ENCODE measurements around the gene PRR20G. TPM values are rescaled to one million over a fixed set of nuclear protein-coding genes. Genes with fewer than 3 reads are reported as not detected.

Gene PRR20G
- total RNA-seq, 2 donors from 2014 or later, result not detected

- Mint-ChIP-seq H3K36me3 (ENCODE audit: insufficient read depth in 2 of 2) (no peaks in the 10 kb centered on the region), H3K4me3 (no peak overlapping the region), H3K27ac (no peak overlapping the region), H3K9me3 (peaks cover 0 to 1% of the 10 kb centered on the region in 2 donors), H3K27me3 (ENCODE audit: low read depth) (no peaks in the 10 kb centered on the region), H3K4me1 (ENCODE audit: low read depth) (no peaks in the 10 kb centered on the region)
- no peak for DNase-seq
- no peak for ATAC-seq (replicated peaks in 1 of 2)
These were observed 31.0 kb downstream of the PRR20G start for GRCh38 chr3:127256733-127257271.

- H3K27ac Mint-ChIP-seq, result no peak overlapping the region
- no peak overlapping the region for H3K4me3 Mint-ChIP-seq
- H3K36me3 Mint-ChIP-seq (ENCODE audit: insufficient read depth in 2 of 2), result no peaks in the 10 kb centered on the region
- ATAC-seq (replicated peaks in 1 of 2), result no peak
- no peak for DNase-seq
- peaks cover 0 to 2% of the 10 kb centered on the region in 2 donors for H3K9me3 Mint-ChIP-seq
- H3K27me3 Mint-ChIP-seq (ENCODE audit: low read depth), result no peaks in the 10 kb centered on the region
- no peaks in the 10 kb centered on the region for H3K4me1 Mint-ChIP-seq (ENCODE audit: low read depth)
These were observed 31.7 kb downstream of the PRR20G start for GRCh38 chr3:127256138-127256537.

- Mint-ChIP-seq H3K36me3 (ENCODE audit: insufficient read depth in 2 of 2) (no peaks in the 10 kb centered on the region), H3K4me1 (ENCODE audit: low read depth) (no peaks in the 10 kb centered on the region), H3K9me3 (peaks cover 0 to 2% of the 10 kb centered on the region in 2 donors), H3K4me3 (no peak overlapping the region), H3K27me3 (ENCODE audit: low read depth) (no peaks in the 10 kb centered on the region), H3K27ac (no peak overlapping the region)
- ATAC-seq (replicated peaks in 1 of 2), result no peak
- no peak for DNase-seq
These were observed 32.3 kb downstream of the PRR20G start for GRCh38 chr3:127255516-127255915.

- peaks cover 0 to 2% of the 10 kb centered on the region in 2 donors for H3K9me3 Mint-ChIP-seq
- no peaks in the 10 kb centered on the region for H3K27me3 Mint-ChIP-seq (ENCODE audit: low read depth)
- no peaks in the 10 kb centered on the region for H3K4me1 Mint-ChIP-seq (ENCODE audit: low read depth)
- ATAC-seq (replicated peaks in 1 of 2) (no peak), DNase-seq (no peak)
- H3K27ac Mint-ChIP-seq, result no peak overlapping the region
- no peak overlapping the region for H3K4me3 Mint-ChIP-seq
- H3K36me3 Mint-ChIP-seq (ENCODE audit: insufficient read depth in 2 of 2), result peaks cover 0 to 3% of the 10 kb centered on the region in 2 donors
These were observed 33.1 kb downstream of the PRR20G start for GRCh38 chr3:127254730-127255129.

GRCh38 chr3:127254033-127254644 is 33.7 kb downstream of the PRR20G start:
- peaks cover 0 to 5% of the 10 kb centered on the region in 2 donors for H3K36me3 Mint-ChIP-seq (ENCODE audit: insufficient read depth in 2 of 2)
- ATAC-seq (replicated peaks in 1 of 2), result no peak
- peaks cover 0 to 2% of the 10 kb centered on the region in 2 donors for H3K9me3 Mint-ChIP-seq
- DNase-seq, result no peak
- no peaks in the 10 kb centered on the region for H3K4me1 Mint-ChIP-seq (ENCODE audit: low read depth)
- H3K4me3 Mint-ChIP-seq, result no peak overlapping the region
- H3K27ac Mint-ChIP-seq, result no peak overlapping the region
- H3K27me3 Mint-ChIP-seq (ENCODE audit: low read depth), result no peaks in the 10 kb centered on the region

DNA sequence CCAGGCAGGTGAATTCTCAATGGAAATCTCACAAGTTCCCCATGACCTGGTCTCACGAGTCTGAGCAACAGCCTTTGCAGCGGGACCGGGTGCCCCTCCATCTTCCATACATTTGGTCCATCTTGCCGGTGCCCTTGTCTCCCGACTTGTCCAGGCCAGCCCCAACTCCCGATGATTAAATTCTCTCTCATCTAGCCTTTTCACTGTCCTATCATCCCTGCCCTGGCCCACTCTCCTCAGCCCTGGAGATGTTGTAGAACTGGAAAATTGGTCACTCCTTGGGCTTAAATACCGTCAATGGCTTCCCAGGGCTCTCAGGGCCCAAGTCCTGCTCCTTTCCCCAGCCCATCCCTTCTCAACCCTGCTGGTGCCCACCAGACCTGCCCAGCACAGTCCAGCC is 34.4 kb downstream of the PRR20G start:
- no peaks in the 10 kb centered on the region for H3K27me3 Mint-ChIP-seq (ENCODE audit: low read depth)
- no peaks in the 10 kb centered on the region for H3K4me1 Mint-ChIP-seq (ENCODE audit: low read depth)
- peaks cover 0 to 6% of the 10 kb centered on the region in 2 donors for H3K36me3 Mint-ChIP-seq (ENCODE audit: insufficient read depth in 2 of 2)
- no peak for ATAC-seq (replicated peaks in 1 of 2)
- H3K27ac Mint-ChIP-seq, result no peak overlapping the region
- H3K9me3 Mint-ChIP-seq, result peaks cover 0 to 2% of the 10 kb centered on the region in 2 donors
- no peak overlapping the region for H3K4me3 Mint-ChIP-seq
- no peak for DNase-seq

- DNase-seq, result no peak
- Mint-ChIP-seq H3K27me3 (ENCODE audit: low read depth) (no peaks in the 10 kb centered on the region), H3K36me3 (ENCODE audit: insufficient read depth in 2 of 2) (peaks cover 0 to 6% of the 10 kb centered on the region in 2 donors), H3K4me3 (no peak overlapping the region), H3K27ac (no peak overlapping the region), H3K4me1 (ENCODE audit: low read depth) (no peaks in the 10 kb centered on the region), H3K9me3 (peaks cover 2 to 3% of the 10 kb centered on the region in 2 donors)
- ATAC-seq (replicated peaks in 1 of 2), result no peak
These were observed 35.4 kb downstream of the PRR20G start for GRCh38 chr3:127252446-127252845.

GRCh38 chr3:127250032-127250431 is 37.8 kb downstream of the PRR20G start:
- H3K27me3 Mint-ChIP-seq (ENCODE audit: low read depth), result no peaks in the 10 kb centered on the region
- DNase-seq, result no peak

GRCh38 chr3:127247292-127247691 is 40.6 kb downstream of the PRR20G start:
- no peak overlapping the region for H3K27ac Mint-ChIP-seq
- H3K4me1 Mint-ChIP-seq (ENCODE audit: low read depth), result no peaks in the 10 kb centered on the region
- DNase-seq (no peak), ATAC-seq (replicated peaks in 1 of 2) (no peak)
- peaks cover 4 to 11% of the 10 kb centered on the region in 2 donors for H3K36me3 Mint-ChIP-seq (ENCODE audit: insufficient read depth in 2 of 2)
- H3K9me3 Mint-ChIP-seq, result peaks cover 7 to 25% of the 10 kb centered on the region in 2 donors
- no peaks in the 10 kb centered on the region for H3K27me3 Mint-ChIP-seq (ENCODE audit: low read depth)
- H3K4me3 Mint-ChIP-seq, result no peak overlapping the region

More at GRCh38 chr3:127250032-127250431, 37.8 kb downstream of the PRR20G start:
- H3K27ac Mint-ChIP-seq, result no peak overlapping the region
- peaks cover 0 to 11% of the 10 kb centered on the region in 2 donors for H3K36me3 Mint-ChIP-seq (ENCODE audit: insufficient read depth in 2 of 2)
- H3K4me1 Mint-ChIP-seq (ENCODE audit: low read depth), result no peaks in the 10 kb centered on the region
- no peak for ATAC-seq (replicated peaks in 1 of 2)
- H3K9me3 Mint-ChIP-seq, result peaks cover 7 to 19% of the 10 kb centered on the region in 2 donors
- H3K4me3 Mint-ChIP-seq, result no peak overlapping the region

DNA sequence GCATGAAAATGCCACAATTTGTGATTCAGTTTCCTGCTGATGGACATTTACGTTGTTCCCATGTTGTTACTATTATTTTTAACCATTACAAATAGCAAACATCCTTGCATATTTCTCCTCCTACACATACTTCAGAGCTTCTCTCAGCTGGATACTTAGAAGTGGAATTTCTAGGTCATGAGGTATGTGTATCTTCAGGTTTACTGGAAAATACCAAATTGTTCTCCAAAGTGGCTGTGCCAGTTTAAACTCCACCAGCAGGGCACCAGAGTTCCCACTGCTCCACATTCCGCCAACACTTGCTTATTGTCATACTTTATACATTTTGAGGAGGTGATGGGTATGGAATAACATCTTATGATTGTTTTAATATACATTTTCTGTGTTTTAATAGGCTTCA is 49.2 kb downstream of the PRR20G start:
- no peak for DNase-seq
- no peak overlapping the region for H3K27ac Mint-ChIP-seq
- peaks cover 4 to 11% of the 10 kb centered on the region in 2 donors for H3K9me3 Mint-ChIP-seq
- no peaks in the 10 kb centered on the region for H3K4me1 Mint-ChIP-seq (ENCODE audit: low read depth)
- no peak overlapping the region for H3K4me3 Mint-ChIP-seq
- no peaks in the 10 kb centered on the region for H3K27me3 Mint-ChIP-seq (ENCODE audit: low read depth)
- no peak for ATAC-seq (replicated peaks in 1 of 2)
- peaks cover 5 to 6% of the 10 kb centered on the region in 2 donors for H3K36me3 Mint-ChIP-seq (ENCODE audit: insufficient read depth in 2 of 2)

DNA sequence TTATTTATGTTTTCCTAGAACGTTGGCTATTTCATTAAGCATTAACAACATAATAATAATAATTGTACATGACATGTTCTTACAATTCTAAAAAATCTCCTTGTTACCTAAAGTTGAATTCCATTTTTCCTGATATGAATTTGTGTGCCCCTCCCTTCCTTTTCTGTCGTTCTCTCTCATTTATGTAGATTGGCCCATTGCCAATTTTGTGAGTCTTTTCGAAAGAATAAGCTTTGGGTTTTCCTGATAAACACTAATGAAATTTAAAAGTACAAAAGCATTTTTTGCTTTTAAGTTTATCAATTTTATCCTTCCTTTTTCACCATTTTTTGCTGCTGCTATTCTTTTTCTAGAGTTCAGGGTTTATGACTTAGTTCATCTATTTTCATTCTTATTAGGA is 50.0 kb downstream of the PRR20G start:
- ATAC-seq (replicated peaks in 1 of 2) (no peak), DNase-seq (no peak)
- Mint-ChIP-seq H3K9me3 (peaks cover 4 to 9% of the 10 kb centered on the region in 2 donors), H3K27me3 (ENCODE audit: low read depth) (no peaks in the 10 kb centered on the region), H3K4me1 (ENCODE audit: low read depth) (no peaks in the 10 kb centered on the region), H3K4me3 (no peak overlapping the region), H3K36me3 (ENCODE audit: insufficient read depth in 2 of 2) (peaks cover 5 to 6% of the 10 kb centered on the region in 2 donors), H3K27ac (no peak overlapping the region)

- Mint-ChIP-seq H3K27ac (no peak overlapping the region), H3K36me3 (ENCODE audit: insufficient read depth in 2 of 2) (peaks cover 2% of the 10 kb centered on the region in 2 donors), H3K4me1 (ENCODE audit: low read depth) (no peaks in the 10 kb centered on the region), H3K9me3 (peaks cover 2 to 5% of the 10 kb centered on the region in 2 donors), H3K27me3 (ENCODE audit: low read depth) (peaks cover 6% of the 10 kb centered on the region), H3K4me3 (no peak overlapping the region)
- DNase-seq (no peak), ATAC-seq (replicated peaks in 1 of 2) (no peak)
These were observed 52.1 kb downstream of the PRR20G start for GRCh38 chr3:127235706-127236105.

GRCh38 chr3:127234778-127235177 is 53.1 kb downstream of the PRR20G start:
- Mint-ChIP-seq H3K27me3 (ENCODE audit: low read depth) (peaks cover 6% of the 10 kb centered on the region), H3K9me3 (peaks cover 2 to 5% of the 10 kb centered on the region in 2 donors), H3K4me1 (ENCODE audit: low read depth) (no peaks in the 10 kb centered on the region), H3K27ac (no peak overlapping the region), H3K4me3 (no peak overlapping the region), H3K36me3 (ENCODE audit: insufficient read depth in 2 of 2) (peaks cover 2% of the 10 kb centered on the region in 2 donors)
- ATAC-seq (replicated peaks in 1 of 2), result no peak
- DNase-seq, result no peak

Data from activated T-cell treated with anti-CD3 and anti-CD28 coated beads, Interleukin-2, amount 50 U/mL, for 72 hours (primary cell).